Measurements from ENCODE around the gene CAPNS1.
"Not testable (repeated sequence)": the region's sequence is repeated elsewhere in the genome, so short reads cannot be mapped to it uniquely, and the experiment has no call there.

The CAPNS1 gene

DNA sequence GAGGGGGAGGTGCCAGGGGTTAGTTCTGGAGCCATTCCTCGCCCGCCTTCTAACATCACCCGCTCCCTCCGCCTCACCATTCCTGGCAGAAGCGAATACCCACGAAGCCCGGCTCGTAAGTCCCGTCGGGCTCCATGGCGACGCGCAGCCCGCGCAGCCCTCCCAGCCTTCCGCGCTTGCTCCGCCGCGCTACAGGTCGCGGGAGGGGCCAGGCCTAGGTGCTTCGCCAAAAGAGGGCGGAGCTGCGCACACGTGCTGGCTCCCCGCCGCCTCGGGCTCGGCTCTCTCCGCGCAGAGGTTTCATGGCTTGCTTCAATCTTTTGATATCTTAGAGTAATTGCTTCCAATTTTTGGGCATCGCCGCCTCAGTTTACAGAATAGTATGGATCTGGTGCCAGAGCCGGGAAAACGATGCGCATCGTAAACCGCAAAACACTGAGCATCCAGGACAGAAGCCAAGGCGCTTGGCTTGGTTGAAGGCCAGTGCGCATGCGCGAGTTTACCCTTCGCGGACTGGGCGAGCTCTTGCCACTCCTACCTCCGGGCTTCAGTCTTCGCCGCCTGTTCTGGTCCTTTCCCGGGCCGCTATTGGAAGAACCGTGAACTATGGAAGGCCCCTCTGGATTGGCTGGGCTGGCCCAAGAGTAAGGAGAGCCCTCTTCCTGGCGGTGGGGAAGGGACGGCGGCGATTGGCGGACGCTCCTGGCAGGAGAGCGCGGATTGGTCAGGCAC is 25.0 kb upstream of the CAPNS1 start, which contains the start of gene POLR2I:
Gene POLR2I, minus strand, starts transcription at position 155 of the 732 bp plus-strand sequence. Its CDS starts 19 bp downstream, at position 136.
- peak; percentile 98 to 99 for DNase-seq

DNA sequence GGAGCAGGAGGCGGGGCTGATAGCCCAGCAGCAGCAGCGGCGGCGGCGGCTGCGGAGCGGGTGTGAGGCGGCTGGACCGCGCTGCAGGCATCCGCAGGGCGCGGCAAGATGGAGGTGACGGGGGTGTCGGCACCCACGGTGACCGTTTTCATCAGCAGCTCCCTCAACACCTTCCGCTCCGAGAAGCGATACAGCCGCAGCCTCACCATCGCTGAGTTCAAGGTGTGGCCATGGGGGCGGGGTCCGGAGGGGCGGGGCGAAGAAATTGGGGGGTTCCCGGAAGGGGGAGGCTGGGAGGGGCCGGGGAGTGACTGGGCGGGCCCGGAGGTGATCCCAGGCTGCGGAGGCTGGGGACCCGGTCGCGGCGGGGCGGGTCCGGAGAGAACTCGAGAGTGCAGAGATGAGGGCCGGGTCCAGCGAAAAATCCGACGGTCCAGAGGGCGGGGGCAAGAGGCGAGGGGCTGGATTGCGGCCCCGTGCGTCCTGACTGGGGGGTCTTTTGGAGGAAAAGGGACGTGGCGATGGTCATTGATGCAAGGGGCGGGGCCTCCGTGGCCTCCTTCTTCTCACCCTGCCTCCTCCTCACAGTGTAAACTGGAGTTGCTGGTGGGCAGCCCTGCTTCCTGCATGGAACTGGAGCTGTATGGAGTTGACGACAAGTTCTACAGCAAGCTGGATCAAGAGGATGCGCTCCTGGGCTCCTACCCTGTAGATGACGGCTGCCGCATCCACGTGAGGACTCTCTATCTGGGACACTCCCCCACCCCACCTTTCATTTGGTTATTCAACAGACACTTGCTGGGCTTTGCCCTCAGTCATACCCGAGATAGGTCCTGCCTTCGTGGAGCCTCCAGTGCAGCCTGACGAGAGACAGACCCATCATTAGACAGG is 24.2 kb upstream of the CAPNS1 start, which contains the start of gene TBCB:
Gene TBCB, plus strand, starts transcription at position 16 of the 891 bp plus-strand sequence. Its CDS starts 93 bp downstream, at position 109.
- peak; percentile 92 to 93 for DNase-seq

DNA sequence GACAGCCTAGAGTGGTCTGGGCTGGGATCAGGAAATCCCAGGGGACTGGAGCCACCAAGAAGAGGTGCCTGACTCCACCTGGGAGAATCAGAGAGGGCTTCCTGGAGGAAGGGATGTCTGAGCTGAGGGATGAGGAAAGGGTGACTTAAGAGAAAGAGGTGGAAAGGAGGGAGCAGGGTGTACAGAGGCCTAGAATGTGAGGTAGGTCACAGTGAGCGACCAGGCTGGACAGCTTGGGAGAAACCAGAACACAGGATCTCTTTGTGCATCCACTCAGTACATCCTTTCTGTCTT is 23.6 kb upstream of the CAPNS1 start:
- no peak for DNase-seq

DNA sequence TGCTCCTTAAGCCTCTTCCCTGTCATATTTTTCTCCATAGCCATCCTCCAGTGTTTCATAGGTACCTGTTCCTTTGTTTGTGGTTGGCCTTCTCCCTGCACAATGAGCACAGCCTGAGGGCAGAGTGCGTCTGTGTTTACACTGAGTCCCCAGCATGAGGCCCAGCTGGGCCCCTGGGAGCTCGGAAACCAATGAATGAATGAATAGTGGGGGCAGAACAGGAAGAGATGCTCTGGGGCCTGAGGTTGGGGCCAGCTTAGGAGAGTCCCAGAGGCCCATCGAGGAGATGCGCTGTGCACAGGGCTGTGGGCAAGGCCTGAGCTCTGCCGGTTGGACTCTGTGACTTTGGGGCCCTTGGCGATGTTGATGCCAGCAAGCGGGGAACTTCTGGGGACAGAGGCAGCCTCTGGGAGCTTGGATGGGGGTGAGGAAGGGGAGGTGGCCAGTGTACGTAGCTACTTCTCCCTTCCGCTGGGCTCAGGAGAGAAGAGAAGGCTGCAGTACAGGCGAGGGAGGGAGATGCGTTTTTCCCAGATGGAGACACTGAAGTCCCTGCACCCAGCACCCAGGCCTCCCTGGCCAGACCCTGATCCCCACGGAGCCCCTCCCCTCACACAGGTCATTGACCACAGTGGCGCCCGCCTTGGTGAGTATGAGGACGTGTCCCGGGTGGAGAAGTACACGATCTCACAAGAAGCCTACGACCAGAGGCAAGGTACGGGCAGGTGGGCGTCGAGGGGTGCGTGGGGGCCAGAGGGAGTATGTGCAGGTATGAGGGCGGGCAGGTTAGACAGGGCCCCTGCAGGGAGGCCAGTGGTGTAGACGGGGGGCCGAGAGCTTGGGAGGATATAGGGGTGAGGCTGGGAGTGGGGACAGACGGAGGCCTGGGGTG is 19.5 kb upstream of the CAPNS1 start:
- DNase-seq, result no peak

DNA sequence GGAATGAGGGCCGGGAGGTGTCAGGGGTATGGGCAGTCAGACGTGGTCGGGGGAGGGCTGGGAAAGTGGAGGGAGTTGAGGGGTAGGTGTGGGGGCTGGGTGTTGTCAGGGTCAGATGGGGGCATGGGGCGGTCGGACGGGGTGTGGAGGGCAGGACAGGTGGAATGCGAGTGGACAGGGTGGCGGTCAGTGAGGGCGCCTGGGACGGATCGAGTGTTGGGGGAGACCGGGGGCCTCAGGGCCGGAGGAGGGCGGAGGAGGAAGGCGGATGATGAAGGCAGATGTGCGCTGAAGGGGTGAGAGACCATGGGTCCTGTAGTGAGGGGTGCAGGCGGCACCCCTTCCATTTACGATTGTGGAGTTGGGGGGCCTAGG is 18.9 kb upstream of the CAPNS1 start:
- no peak for DNase-seq

DNA sequence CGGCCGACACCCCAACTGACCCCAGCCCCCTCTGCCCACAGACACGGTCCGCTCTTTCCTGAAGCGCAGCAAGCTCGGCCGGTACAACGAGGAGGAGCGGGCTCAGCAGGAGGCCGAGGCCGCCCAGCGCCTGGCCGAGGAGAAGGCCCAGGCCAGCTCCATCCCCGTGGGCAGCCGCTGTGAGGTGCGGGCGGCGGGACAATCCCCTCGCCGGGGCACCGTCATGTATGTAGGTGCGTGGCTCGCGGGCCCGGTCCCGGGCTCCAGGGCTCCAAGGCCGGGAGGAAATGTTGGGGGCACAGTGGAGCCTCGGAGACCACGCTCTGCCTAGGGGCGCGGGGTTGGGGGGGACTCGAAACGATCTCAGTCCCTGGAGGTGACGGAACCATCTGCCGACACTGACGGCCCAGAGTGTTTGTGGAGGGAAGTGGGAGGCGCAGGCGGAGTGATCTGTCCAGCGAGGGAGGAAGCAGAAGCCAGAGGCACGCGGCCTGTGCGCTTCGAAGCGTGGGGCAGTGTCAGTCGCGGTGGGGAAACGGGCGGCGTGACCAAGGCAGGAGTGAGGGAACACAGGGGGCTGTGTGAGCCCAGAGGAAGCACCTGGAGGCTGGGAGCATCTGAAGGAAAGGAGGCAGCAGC is 18.3 kb upstream of the CAPNS1 start:
- DNase-seq, result no peak

DNA sequence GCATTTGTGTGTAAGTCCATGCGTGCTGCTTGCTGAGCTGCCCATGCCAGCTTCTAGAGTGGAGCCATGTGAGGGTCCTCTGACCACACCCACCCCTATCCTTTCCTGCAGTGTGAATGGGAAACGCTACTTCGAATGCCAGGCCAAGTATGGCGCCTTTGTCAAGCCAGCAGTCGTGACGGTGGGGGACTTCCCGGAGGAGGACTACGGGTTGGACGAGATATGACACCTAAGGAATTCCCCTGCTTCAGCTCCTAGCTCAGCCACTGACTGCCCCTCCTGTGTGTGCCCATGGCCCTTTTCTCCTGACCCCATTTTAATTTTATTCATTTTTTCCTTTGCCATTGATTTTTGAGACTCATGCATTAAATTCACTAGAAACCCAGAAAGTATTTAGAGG is 14.3 kb upstream of the CAPNS1 start:
- DNase-seq, result no peak

DNA sequence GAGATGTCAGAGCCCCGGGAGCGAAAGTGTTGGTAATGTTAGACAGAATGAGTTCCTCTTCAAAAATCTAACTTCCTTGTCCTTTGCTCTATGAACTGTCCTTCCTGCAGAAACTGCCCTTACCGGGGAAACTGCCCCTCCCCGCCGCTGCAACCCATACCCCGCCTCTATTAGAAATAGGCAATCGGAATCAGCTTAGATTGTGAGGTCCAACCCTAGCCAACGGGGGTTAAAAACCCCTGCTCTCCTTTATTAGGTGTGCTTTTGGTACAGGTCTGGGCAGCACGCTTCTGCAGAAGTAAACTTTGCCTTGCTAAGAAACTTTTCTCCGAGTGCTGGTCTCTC is 11.5 kb upstream of the CAPNS1 start:
- no peak for DNase-seq

DNA sequence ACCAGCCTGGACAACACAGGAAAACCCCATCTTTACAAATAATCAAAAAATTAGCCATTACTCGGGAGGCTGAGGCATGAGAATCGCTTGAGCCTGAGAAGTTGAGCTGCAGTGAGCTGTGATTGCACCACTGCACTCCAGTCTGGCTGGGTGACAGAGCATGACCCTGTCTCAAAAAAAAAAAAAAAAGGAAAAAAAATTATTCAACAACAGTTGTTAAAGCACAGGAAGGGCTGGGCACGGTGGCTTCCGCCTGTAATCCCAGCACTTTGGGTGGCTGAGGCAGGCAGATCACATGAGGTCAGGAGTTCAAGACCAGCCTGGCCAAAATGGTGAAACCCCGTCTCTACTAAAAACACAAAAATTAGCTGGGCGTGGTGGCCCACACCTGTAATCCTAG is 8.6 kb upstream of the CAPNS1 start:
- DNase-seq, result not testable (repeated sequence)

DNA sequence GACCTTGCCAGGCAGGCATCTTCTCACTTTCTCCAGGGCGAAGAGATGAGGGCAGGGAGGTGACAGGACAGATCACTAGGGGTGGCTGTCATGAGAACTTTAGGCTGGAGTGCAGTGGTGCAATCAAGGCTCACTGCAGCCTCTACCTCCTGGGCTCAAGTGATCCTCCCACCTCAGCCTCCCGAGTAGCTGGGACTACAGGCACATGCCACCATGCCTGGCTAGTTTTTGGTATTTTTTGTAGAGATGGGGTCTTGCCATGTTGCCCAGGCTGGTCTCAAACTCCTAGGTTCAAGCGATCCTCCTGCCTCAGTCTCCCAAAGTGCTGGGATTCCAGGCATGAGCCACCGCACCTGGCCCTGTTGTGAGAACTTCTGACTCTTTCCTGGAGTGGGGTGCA is 5.0 kb upstream of the CAPNS1 start:
- DNase-seq, result not testable (repeated sequence)

DNA sequence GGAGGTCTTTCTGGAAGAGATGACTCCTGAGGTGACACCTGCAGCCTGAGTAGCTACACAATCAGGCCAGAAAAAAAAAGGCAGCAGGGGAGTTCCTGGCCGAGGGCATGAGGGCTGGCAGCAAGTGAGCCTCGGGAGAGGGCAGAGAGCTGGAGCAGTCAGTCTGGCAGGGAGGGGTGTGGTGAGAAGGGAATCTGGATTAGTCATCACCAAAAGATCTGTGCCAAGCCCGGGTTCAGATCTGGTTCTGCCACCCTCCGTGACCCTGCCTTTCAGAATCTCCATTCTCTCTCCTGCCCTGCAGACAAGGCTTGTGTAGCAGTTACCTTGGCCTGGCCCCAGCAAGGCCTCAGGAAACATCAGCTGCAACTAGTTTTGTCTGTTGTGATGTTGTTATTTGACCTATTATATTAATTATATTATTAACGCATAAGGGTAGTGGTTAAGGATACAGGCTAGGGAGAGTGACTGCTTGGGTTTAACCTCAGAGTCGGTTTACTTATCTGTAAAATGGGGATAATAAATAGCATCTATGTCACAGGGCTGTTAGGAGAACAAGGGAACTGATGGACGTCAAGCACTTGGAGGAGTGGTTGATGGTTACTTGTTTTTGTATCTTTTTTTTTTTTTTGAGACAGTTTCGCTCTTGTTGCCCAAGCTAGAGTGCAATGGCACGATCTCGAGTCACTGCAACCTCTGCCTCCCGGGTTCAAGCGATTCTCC is 2.7 kb upstream of the CAPNS1 start:
- DNase-seq, result no peak

DNA sequence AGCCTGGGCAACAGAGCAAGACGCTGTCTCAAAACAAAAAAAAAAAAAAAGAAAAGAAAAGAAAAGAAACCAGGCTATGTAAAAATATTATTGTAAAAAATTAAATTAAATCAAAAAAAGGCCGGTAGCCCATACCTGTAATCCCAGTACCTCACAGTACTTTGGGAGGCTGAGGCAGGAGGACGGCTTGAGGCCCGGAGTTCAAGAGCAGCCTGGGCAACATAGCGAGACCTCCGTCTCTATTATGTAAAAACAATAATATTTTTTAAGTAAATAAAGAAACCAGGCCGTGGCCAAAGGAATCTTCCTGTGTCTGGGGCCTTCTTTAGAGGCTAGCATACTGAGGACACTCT is 770 bp upstream of the CAPNS1 start:
- DNase-seq, result no peak

DNA sequence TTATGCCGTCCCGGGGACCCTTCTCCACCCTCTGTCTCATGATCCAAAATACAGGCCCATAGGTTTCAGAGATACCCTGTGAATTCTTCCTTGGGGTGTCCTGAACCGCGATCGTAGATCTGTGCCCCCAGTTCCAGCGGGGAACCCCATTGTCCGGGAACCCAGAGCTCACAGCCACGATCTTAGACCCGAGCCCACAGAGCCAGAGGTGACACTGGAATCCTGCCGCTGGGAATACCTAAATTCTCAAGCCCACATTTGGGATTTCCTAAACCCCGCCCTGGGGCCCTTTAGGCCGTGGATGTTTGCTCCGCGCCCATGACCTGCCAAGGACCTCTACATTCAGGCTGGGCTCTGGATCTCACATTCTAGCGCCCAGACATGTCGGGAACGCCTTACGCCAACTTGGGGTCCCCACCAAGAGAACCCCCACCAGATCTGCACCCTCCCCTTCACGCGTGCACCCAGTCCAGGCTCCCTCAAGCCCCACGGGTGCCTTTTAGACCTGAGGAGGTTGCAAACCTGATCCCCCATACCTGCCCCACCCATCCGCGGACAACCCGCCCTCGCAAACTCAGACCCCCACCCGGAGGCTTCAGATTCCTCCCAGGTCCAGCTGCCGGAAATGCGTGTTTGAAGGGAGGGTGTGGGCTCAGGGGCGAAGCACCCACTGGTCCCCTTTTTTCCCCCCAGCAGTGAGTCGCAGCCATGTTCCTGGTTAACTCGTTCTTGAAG is 605 bp downstream of the CAPNS1 start:
- peak in 1 of 2 donors; percentile 25 for DNase-seq

DNA sequence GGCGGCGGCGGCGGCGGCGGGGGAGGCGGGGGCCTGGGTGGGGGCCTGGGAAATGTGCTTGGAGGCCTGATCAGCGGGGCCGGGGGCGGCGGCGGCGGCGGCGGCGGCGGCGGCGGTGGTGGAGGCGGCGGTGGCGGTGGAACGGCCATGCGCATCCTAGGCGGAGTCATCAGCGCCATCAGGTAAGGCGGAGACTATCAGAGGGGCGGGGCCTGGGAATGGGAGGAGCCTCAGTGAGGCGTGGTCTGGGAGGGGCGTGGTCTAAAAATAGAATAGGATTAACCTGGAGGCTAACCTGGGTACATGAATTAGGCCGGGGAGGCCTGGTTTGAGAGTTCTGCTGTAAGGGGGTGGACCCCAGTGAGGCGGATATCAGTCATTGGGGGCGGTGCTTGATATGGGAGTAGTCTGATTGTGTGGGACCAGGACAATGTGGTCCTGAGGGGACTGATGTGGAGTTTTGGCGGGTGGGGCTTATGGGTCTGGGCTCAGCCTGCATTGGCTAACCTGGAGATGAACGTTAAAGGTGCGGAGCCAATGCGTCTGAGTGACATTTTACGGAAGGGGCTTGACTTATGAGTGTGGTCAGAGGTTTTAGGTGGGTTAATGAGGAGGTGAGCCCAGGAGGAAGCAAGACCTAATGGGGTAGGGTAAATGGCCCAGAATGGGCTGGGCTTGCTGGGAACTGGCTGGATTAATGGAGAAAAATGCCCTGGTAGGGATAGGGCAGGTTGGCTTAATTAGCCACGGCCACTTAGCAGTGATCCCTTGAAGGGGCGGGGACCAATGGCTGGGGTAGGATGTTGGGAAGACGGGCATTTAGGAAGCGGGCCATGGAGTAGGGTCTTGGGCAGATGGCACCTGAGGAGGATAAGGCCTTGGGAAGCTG is 1.4 kb downstream of the CAPNS1 start:
- DNase-seq, result peak; percentile 89 to 95

DNA sequence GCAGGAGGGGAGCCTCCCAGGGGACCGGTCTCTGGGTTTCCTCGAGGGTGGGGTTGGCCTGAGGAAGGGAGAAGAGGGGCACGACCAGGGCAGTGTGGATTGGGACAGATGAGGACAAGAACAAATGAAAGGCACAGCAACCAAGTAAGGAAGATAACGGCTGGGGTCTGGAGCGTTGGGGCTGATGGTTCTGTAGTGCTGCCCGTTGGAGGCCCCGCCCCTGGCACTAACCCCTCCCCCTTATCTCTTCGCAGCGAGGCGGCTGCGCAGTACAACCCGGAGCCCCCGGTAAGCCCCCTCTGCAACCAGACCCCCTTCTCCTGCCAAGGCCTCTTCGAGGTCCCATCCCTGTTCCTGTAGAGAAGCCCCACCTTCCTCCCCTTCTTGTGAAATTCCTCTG is 2.2 kb downstream of the CAPNS1 start:
- no peak for DNase-seq

DNA sequence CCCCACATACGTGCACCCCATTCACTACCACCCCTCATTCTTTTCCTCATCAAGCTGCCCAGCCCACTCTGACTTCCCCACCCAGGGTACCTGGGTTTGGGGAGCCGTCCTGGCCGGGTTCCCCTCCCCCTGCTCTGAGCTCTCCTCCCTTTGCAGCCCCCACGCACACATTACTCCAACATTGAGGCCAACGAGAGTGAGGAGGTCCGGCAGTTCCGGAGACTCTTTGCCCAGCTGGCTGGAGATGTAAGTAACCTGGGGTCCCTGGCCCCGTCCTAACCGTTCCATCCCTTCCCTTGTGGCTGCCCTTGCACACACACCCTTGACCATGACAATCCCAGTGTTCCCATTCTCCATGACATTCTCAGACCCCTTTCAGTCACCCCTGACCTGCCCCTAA is 2.6 kb downstream of the CAPNS1 start:
- DNase-seq, result no peak

DNA sequence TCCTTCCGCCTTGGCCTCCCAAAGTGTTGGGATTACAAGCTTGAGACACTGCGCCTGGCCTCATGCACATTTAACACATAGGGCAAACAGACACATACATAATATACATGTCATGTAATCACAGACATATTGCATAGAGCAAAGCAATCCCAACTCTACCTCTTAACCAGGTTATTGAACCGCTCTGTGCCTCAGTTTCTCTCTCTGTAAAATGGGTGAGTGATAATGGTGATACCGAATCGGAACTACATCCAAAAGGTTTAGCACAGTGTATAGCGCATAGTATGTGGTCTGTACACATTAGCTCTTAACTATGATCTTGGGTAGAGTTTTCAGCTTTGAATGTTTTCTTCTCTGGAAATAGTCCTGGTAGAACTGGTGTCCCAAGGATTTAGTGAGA is 4.8 kb downstream of the CAPNS1 start:
- DNase-seq, result no peak

DNA sequence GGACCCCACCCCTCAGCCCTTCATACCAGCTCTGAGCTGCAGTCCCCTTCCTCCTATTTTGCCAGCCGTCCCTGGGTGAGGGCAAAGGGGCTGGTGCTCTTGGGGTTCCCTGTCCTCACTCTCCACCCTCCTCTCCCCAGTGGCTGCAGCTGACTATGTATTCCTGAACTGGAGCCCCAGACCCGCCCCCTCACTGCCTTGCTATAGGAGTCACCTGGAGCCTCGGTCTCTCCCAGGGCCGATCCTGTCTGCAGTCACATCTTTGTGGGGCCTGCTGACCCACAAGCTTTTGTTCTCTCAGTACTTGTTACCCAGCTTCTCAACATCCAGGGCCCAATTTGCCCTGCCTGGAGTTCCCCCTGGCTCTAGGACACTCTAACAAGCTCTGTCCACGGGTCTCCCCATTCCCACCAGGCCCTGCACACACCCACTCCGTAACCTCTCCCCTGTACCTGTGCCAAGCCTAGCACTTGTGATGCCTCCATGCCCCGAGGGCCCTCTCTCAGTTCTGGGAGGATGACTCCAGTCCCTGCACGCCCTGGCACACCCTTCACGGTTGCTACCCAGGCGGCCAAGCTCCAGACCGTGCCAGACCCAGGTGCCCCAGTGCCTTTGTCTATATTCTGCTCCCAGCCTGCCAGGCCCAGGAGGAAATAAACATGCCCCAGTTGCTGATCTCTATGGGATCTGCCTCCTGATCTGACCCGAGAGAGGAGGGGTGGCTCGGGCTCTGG is 10.0 kb downstream of the CAPNS1 start:
- no peak for DNase-seq

DNA sequence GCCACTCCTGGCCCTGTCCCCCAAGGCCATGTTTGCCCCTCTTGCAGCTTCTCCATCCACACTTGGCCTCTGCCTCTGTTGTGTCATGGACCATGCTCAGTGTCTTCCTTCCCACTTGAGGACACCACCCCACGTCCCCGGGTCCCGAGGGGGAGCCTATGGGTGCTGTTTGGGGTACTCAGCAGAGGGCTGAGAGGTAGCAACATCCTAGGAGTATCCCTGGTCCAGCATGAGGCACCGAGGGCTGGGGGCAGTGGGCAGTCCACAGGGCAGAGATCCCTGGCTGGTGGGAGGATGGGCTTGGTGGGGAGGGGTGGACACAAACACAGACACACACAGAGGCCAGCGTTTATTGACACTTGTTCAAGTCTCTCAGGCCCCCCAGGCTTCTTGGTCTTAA is 10.7 kb downstream of the CAPNS1 start:
- DNase-seq, result no peak

All from activated CD4-positive, alpha-beta T cell treated with anti-CD3 and anti-CD28 coated beads for 4 hours (primary cell).